HG03196 (cell line): ENCODE measurements around the gene SNRNP25.
"Not testable (repeated sequence)": the region's sequence is repeated elsewhere in the genome, so short reads cannot be mapped to it uniquely, and the experiment has no call there.

Experiments
- ATAC-seq: cut with Tn5 transposase; IDR thresholded peaks from one replicate; pipeline ENCODE4 v1.9.1; 2021; ENCODE audit not compliant: unreplicated experiment

SNRNP25 gene

GRCh38 chr16:41439-42068, 12.1 kb upstream of the SNRNP25 start:
- ATAC-seq: no peak

- no peak for ATAC-seq
These were observed 11.6 kb upstream of the SNRNP25 start for GRCh38 chr16:42069-42457.

- ATAC-seq: no peak
These were observed 10.9 kb upstream of the SNRNP25 start for GRCh38 chr16:42691-43090.

GRCh38 chr16:43294-43693, 10.3 kb upstream of the SNRNP25 start:
- ATAC-seq: no peak

GRCh38 chr16:44655-45054, 9.0 kb upstream of the SNRNP25 start:
- ATAC-seq: no peak

GRCh38 chr16:45454-45853, 8.2 kb upstream of the SNRNP25 start:
- ATAC-seq: no peak

- not testable (repeated sequence) for ATAC-seq
These were observed 7.1 kb upstream of the SNRNP25 start for GRCh38 chr16:46510-46909.

- ATAC-seq: no peak
These were observed 6.4 kb upstream of the SNRNP25 start for GRCh38 chr16:47234-47633.

GRCh38 chr16:50769-51591, 2.6 kb upstream of the SNRNP25 start:
- ATAC-seq: no peak

- ATAC-seq: no peak
These were observed 581 bp downstream of the SNRNP25 start for GRCh38 chr16:54237-54581.

- no peak for ATAC-seq
These were observed 2.0 kb downstream of the SNRNP25 start for GRCh38 chr16:55571-56136.

- no peak for ATAC-seq
These were observed 2.8 kb downstream of the SNRNP25 start for GRCh38 chr16:56231-56927.

- no peak for ATAC-seq
These were observed 4.1 kb downstream of the SNRNP25 start for GRCh38 chr16:57711-58110.

GRCh38 chr16:58491-59439, 5.1 kb downstream of the SNRNP25 start:
- ATAC-seq: no peak

GRCh38 chr16:59440-60059, 5.9 kb downstream of the SNRNP25 start:
- no peak for ATAC-seq

GRCh38 chr16:60166-60565, 6.5 kb downstream of the SNRNP25 start:
- no peak for ATAC-seq

- ATAC-seq: no peak
These were observed 7.6 kb downstream of the SNRNP25 start for GRCh38 chr16:60929-61878.

- ATAC-seq: no peak
These were observed 8.3 kb downstream of the SNRNP25 start for GRCh38 chr16:61879-62281.

GRCh38 chr16:62283-62967, 8.8 kb downstream of the SNRNP25 start:
- ATAC-seq: no peak
